ENCODE measurements around the gene GABRP.
"Not testable (repeated sequence)": the region's sequence is repeated elsewhere in the genome, so short reads cannot be mapped to it uniquely, and the experiment has no call there.

Gene GABRP, protein sequence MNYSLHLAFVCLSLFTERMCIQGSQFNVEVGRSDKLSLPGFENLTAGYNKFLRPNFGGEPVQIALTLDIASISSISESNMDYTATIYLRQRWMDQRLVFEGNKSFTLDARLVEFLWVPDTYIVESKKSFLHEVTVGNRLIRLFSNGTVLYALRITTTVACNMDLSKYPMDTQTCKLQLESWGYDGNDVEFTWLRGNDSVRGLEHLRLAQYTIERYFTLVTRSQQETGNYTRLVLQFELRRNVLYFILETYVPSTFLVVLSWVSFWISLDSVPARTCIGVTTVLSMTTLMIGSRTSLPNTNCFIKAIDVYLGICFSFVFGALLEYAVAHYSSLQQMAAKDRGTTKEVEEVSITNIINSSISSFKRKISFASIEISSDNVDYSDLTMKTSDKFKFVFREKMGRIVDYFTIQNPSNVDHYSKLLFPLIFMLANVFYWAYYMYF

DNA sequence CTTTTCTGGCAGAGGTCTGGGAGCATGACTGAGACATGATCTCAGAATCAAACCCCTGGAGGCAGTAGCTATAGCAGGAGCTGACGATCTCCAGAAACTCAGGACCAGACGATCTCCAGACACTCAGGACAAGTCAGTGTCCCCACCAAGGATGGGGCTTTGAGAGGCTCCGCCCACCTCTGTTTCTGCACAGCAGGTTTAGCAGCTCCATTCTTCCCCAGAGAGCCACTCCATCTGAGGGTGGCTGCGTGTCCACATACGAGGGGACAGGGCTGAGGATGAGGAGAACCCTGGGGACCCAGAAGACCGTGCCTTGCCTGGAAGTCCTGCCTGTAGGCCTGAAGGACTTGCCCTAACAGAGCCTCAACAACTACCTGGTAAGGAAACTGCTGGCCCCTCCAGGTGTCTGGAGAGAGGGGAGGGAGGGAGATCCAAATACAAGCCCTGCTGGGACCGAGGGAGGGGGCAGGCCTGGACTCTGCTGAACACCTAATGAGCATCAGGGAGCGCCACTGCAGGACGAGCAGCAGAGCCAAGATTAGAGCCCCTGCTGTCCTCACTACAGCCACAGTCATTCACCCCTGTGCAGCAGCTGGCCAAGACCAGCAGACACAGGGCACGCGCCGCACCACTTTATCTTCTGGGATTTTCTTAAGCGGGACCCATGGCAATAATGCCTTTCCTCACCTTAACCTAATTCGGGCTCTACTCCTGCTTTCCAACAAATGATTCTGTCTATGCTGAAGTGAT is at the start of gene GABRP:
GABRP (plus strand) TSS at position 228 of the 750 bp plus-strand sequence. CDS start 4,891 bp downstream, outside the sequence.
- DNase-seq, result no peak

DNA sequence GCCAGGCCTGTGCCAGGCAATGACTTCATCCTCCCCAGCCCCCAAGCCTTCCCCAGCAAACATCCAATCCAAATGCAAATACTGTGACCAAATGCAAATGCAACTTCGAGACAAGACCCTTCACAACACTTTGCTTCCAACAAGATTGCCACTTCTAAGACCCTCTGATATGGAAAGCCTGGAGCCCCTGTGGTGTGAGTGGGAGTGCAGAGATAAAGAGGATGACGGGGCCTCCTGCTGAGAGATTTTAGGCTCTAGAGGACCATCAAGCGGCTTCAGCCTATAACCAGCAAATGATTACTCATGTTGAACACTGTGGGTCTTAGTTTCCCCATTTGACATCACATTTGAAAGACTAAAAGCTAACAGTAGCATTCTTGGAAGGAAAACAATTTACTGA is 46.6 kb upstream of the GABRP start:
- no peak for DNase-seq

DNA sequence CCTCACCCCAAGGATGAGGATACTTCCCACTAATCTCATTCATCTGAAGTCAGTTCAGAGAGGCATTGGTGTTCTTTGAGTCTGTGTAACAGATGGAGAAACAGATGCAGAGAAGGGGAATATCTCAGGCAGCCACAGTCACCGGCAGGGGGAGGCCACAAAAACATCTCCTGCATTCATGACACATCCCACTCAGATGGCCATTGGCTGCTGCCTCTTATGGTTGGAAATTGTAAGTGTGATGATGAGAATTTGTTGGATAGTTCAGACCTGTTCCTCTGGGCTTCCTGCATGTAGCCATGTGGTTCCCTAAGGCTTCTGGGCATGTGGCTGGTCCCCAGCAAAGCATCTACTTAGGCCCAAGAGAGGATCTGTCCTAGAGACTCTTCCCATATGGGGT is 45.9 kb upstream of the GABRP start:
- DNase-seq, result no peak

DNA sequence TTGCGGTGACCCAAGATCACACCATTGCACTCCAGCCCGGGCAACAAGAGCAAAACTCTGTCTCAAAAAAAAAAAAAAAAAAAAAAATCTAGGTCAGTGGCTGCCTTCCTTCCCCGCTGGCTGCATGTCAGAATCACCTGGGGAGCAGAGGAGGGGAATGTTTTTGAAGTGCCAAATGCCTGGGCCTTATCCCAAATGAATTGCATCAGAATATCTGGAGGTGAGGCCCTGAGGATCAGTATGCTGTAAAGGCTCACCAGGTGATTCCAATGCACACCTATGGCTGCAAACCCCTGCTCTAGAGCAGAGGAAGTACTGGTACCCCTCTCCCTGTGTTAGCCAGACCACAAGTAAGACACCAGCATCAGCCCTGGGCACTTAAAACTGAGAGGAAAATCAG is 44.7 kb upstream of the GABRP start:
- no peak for DNase-seq

DNA sequence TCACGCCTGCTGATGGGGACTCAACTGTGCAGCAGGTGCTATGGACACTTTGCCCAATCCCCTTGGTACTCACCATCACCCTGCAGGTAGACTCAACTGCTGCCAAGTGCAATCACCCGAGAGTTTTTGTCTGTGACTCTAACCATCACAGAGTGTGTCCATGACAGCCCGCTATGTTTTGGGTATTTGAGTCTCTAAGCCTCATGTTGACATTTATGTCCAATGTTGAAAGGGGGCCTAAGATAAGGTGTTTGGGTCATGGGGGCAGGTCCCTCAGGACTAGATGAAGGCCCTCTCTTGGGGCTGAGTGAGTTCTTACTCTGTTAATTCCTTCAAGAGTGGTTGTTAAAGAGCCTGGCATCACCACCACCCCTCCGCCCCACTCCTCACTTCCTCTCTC is 44.1 kb upstream of the GABRP start:
- no peak for DNase-seq

DNA sequence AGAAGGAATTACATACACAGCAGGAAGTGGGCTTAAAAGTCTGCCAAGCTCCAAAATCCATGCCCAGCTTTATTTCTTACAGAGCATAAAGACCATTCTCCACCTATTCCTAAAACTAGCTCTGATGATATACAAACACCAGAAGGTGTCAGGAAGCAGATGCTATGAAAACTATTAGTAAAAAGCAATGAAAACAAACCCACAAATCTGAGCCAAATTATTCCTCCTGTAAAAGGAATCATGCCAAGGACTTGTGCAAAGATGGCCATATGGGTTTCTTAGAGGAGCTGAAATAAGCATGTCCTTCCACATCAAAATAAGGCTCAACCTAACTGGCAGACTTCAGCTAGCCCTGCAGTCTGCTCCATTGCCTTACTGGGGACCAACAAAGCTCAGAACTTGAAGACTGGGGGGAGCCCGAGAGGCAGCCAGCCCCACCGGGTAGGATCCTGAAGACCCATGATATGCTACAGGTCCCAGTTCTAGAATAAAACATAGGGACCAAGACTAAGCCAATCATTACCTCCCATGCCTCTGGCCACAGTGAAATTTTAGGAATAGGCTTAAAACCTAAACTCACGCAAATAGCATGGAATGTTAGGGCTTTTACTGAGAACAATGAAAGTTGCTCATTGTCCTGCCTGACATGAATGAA is 42.8 kb upstream of the GABRP start:
- no peak for DNase-seq

DNA sequence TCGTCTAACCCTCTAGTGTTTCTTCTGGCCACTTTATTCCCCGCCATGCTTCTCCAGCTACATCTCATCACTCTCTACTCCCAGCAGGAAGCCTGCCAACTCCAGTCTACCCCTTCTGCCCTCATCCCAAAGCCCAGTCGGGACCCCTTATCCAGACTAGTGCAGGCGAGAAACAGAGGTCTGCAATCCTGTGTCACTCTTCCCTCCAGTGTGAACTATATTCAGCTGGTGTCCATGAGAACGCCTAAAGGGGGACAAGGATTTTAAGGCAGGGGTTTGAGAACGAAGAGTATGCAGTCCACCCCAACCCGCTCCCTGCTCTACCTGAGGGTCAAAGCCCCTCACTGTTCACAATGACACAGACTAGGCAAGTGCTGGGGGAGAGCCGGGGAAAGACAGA is 41.7 kb upstream of the GABRP start:
- DNase-seq, result no peak

DNA sequence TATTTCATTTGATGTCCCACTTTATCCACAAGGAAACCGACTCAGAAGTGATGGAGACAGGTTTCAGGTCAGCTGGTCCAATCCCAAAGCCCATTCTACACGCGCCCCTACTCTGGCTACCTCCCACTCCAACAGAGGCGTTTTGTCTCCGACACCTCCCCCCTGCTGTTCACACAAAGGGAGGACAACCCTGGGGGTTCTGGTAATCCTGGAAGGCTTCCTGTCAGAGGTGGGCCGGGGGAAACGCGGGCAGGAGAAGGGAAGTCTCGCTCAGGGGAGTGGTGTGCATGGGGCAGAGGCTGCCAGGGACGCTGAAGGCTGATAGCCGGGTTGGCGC is 39.7 kb upstream of the GABRP start:
- no peak for DNase-seq

DNA sequence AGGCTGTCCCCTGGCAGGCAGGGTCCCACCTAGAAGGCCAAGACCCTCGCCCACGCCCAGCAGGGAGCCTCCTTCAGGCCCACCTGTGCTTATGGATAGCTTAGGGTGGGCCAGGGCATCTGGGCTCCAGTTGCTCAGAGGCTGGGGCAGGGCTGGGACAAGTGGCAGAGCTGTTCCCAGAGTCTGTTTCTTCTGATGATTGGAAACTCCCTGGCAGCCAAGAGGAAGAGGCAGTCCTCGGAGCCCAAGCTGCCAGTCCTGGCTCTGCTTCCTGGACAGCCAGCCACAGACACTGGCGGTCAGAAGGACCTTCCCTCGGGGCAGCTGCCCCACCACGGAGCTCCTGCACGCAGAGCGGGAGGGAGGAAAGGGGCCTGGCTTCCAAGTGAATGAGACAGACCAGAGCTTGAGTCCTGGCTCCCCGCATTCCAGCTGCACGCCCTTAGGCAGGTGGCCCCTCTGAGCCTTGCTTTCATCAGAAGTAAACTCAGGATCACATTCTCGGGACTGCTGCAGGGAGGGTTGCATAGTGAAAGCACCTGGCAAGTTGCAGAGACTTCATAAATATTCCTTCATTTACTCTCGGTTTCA is 37.9 kb upstream of the GABRP start:
- DNase-seq, result no peak

DNA sequence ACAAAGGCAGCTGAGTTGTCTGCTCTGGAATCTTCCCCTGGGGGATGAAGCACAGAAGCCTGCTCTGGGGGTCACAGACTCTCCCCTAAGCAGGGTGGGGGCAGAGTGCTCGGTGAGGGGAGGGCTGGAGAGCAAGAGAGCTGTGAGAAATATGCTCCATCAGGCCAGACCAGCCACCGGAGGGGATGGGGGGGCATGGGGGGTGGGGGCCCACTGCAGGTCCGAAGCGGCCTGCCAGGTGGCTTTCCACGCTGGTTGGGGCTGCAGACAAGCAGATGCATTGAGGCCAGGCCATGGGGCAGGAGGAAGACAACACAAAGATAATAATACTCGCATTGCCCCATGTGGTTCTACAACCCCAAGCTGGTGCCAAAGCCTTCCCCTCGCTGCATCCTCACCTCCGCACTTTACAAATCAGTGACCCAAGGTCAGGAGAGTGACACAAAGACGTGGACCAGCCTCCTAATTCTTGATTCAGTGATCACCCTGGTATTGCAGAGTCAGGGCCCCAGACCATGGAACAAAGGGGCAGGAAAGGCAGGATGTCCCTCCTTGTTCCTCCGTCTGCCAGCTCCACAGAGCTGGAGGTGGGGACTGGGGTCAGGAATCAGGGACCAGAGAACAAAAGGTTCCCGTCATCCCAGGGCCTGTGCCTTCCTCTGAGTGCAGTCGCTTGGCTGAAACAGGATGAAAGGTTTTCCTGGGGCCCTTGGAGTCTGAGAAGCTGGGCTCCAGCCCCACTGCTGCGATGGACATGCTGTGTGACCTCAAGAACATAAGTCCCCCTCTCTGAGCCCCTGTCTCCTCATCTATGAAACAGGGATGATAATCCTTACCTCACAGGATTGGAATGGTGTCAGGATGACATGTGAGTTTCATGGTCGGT is 37.2 kb upstream of the GABRP start:
- no peak for DNase-seq

DNA sequence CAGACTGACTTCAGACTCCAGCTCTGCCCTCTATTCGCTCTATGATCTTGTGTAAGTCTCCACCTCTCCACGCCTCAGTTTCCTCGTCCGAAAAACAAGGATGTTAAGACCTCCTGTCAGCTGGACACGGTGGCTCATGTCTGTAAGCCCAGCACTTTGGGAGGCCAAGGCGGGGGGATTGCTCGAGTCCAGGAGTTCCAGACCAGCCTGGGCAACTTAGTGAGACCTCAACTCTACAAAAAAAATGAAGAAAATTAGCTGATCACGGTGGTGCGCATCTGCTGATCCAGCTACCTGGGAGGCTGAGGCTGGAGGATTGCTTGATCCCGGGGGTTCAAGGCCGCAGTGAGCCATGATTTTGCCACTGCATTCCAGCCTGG is 36.6 kb upstream of the GABRP start:
- no peak for DNase-seq

DNA sequence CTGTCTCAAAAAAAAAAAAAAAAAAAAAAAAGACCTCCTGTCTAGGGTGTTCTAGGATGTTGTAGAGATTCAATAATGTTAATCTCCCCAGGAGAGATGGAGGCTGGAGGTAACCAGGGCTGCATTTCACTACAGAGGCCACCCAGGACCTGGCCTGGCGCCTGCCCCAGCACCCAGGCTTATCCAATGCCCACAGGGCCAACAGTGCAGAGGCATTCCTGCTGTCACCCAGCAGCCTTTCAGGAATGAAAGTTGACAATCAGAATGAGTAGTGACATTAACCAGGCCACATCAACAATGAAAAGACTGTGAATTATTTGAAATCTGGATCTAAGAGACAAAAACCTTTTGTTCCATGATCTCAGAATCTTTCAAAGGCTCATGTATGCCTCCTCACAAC is 36.2 kb upstream of the GABRP start:
- DNase-seq, result no peak

DNA sequence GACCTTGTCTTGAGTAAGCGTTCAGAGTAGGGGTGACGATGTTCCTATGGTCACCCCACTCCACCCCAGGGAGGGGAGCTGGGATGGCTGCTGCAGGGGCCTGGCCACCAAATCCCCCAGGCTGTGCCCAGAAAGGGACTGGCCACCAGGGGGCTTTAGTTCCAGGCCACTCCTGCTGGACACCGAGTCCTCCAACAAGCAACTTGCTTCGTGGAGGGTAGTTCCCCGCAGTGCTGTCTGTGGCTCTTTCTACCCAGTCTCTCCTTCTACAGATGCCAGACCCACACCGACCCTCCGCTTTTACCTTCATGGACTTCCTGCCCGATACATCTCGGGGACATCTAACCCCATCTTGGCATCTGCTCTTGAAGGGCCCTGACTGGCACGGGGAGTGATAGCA is 35.7 kb upstream of the GABRP start:
- DNase-seq, result no peak

DNA sequence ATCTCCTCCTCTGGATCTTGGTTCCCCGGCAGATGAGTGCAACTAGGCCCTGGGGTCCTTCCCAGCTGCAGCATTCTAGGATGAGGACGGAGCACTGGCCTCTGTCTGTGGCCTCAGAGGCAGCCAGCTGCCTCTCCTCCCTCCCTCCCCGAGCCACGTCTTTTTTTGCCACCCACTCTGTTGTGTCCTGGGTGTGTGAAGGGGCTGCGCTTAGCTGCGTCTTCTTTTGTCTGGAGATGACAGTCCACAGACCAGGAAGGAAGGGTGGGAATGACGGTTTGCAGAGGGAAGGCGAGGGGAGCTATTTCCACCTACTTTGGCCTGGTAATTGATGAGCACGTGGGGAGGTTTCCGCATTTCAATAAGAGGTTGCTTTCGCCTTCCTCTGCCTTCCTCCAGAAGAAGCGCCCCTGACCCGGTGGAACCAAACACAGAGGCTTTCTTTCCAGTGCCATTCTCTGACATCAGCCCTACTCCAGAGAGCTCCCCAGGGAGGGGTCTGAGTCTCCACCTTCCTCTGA is 34.5 kb upstream of the GABRP start:
- no peak for DNase-seq

DNA sequence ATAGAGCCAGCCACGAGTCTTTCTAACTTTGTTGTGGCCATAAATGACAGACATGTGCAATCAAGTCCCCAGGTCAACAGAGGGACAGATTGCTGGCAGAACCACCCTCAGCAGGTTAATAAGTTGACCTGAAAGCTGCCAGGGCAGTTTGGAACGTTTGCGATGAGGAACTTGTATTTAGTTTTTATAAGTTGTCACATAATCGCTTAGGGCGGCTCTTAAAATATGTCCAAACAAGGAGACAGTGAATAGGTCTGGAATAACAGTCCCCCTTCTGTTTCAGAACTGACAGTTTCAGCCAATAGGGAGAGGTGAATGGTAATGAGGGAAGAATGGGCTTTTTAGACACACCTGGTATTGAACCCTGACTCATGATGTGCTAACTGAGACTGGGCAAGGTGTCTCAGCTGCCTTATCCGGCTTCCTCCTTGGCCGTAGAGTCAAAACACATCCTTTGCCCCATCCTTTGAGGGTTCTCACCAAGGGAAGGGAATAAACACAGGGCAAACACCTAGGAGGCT is 33.6 kb upstream of the GABRP start:
- DNase-seq, result no peak

DNA sequence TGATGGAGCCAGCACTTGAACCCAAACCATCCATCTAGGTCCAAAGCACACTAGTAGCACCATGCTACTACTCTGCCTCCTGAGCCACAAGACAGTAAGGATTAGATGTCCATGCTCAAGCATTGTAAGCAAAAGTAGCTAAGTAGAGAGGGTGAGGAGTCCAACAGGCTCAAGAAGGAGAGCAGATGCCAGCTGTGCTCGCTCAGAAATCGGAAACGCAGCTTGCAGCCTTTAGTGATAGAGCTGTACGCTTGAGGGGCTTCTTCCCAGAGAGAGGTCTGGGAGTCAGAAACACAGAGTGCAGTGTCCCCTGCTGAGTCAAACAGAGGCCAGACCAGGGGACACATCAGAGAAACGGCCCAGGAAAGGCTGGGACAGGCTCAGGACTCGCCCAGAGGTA is 32.7 kb upstream of the GABRP start:
- DNase-seq, result no peak

DNA sequence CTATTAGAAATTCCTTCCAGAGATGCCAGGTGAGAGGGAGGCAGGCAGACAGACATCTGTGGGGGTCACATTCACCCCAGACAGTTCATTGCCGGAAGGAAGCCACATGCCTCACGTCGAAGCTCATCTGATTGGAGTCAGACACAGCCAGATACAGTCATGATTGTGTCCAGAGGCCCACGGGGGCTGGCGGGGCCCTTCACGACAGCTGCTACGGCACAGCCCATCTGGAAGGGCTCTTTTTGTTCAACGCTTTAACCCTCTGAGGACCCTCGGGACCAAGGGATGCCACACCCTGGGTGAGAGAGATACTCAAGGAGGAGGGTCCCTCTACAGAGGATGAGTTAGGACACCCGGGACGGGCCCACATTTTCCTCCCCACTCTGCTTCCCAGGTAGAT is 31.9 kb upstream of the GABRP start:
- no peak for DNase-seq

DNA sequence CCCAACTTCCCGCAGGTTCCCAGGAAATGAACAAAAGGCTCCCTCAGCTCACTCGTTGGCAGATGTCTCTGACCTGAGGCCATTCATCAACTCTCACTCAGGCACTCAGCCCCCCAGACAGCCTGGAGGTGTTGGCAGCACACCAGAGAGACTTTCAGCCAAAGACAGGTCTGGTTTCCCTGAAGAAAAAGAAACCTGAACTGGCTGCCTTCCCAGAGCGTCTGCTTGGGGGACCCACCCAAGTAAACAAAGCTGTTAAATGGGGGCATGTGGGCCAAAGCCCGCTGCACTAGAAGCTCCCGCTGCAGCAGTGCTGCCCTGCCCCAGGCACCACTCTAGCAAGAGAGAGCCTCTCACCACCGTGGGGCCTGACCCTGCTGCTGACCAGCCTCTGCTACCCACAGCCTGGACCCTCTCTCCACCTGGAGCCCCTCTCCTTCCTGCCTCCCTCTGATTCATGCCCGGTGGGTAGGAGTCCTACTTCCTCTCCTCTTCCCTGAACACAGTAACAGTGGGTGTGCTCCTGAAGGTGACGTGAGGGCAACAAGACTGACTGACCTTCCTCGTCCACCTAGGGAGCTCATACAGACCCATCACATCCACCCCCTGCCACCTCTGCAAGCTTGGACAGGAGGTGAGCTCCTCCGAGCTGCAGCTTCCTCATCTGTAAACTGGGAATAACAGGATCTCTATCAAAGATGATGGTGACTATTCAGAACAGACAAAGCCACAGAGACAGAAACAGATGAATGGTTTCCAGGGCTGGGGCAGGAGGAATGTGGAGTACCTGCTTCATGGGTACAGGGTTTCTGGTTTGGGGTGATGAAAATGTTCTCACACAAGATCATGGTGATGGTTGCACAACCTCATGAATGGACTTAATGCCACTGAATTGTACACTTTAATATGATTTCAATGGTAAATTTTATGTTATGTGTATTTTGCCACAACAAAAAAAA is 31.0 kb upstream of the GABRP start:
- DNase-seq, result no peak

DNA sequence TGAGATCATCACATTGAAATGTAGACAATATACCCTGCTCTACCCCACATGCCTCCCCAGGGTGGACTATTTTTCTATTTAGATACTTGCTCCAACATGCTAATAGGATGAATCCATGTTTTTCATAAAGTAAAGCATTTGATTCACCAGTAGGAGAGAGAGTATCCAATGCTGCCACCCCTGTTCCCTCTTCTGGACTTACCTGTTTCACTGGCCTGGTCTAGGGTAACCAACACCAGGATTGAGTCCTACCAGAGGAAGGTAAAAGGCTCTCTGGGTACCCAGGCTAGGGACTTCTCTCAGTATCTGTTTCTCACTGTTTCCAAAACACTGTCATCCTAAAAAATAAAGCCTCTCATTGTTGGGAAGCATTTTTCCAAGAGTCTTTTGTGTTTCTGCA is 30.2 kb upstream of the GABRP start:
- DNase-seq, result no peak

DNA sequence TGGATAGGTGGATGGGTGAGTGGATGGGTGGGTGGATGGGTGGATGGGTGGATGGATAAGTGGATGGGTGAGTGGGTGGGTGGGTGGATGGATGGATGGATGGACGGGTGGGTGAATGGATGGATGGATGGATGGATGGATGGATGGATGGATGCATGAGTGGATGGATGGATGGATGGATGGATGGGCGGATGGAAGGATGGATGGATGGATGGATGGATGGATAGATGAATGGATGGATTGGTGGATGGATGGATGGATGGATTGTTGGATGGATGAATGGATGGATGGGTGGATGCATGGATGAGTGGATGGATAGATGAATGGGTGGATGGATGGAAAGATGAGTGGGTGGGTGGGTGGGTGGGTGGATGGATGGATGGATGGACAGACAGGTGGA is 29.0 kb upstream of the GABRP start:
- DNase-seq, result not testable (repeated sequence)

All from CD4-positive, alpha-beta T cell treated with Interleukin-10 for 1 hour (primary cell).